ENCODE data around the gene TBX15.

The TBX15 gene

DNA sequence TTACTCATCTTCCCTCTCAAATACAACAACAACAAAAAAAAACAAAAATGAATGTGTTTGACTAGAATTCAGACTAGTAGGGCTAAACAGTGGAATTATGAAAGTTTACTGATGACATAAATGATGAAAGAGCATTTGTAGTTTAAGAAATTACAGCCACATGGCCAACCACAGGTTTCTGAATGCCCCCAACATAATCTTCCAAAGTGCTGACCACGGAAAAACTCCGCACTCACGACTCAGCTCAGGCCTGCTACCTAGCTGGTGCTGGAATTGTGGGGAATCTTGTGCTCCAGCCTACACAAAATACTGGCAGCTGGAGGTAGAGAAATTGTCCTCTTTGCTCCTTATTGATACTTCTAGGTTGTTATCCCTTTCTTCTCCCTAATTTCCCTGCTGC is 23.6 kb upstream of the TBX15 start:
- TF ChIP-seq, protein P1, sequence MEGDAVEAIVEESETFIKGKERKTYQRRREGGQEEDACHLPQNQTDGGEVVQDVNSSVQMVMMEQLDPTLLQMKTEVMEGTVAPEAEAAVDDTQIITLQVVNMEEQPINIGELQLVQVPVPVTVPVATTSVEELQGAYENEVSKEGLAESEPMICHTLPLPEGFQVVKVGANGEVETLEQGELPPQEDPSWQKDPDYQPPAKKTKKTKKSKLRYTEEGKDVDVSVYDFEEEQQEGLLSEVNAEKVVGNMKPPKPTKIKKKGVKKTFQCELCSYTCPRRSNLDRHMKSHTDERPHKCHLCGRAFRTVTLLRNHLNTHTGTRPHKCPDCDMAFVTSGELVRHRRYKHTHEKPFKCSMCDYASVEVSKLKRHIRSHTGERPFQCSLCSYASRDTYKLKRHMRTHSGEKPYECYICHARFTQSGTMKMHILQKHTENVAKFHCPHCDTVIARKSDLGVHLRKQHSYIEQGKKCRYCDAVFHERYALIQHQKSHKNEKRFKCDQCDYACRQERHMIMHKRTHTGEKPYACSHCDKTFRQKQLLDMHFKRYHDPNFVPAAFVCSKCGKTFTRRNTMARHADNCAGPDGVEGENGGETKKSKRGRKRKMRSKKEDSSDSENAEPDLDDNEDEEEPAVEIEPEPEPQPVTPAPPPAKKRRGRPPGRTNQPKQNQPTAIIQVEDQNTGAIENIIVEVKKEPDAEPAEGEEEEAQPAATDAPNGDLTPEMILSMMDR (IDR thresholded peaks at IDR 0.05; ENCODE audit: low read depth, low read length, missing control alignments), result no peak
- no peak for DNase-seq (ENCODE audit: low read depth)
- H3K4me3 ChIP-seq (ENCODE audit: low read depth, low read length), result no peak overlapping the region

DNA sequence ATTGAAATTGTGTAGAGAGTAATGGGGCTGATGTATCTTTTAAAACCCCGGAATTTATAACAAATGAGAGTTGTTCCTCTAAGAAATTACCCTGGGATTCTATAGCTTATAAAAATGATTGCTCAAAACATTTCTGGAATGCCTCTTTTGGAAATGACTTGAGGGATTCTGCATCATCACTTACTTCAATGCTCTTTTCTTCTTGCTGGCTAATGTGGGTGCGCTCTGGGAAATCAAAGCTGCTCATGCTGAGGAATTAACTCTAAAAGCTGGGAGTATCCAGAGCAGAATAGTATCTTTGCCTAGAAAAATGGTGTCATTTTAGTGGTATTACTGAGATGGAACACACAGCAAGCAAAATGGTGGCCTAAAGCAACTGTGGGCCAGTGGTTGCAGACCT is 23.0 kb upstream of the TBX15 start:
- TF ChIP-seq, protein P1 (IDR thresholded peaks at IDR 0.05; ENCODE audit: low read depth, low read length, missing control alignments), result no peak
- H3K4me3 ChIP-seq (ENCODE audit: low read depth, low read length), result no peak overlapping the region
- DNase-seq (ENCODE audit: low read depth), result no peak

DNA sequence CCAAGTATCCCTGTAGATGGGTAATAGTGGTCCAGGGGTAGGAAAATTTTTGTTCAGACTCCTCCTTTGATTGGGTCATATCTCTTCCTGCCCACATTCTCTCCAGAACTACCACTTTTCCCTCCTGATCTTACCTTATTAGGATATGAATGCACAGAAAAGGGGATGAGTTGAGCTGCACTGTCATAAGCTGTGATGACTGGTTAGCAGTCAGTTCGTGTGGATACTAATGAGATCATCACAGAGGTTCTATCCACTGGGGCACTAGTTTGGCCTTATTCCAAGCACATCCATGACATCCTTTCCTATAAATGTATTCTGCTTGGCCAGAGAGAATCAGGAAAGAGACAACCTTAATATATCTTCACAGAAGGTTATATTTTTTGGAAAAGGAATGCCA is 22.1 kb upstream of the TBX15 start:
- TF ChIP-seq, protein P1 (IDR thresholded peaks at IDR 0.05; ENCODE audit: low read depth, low read length, missing control alignments), result no peak
- H3K4me3 ChIP-seq (ENCODE audit: low read depth, low read length), result no peak overlapping the region
- no peak for DNase-seq (ENCODE audit: low read depth)

DNA sequence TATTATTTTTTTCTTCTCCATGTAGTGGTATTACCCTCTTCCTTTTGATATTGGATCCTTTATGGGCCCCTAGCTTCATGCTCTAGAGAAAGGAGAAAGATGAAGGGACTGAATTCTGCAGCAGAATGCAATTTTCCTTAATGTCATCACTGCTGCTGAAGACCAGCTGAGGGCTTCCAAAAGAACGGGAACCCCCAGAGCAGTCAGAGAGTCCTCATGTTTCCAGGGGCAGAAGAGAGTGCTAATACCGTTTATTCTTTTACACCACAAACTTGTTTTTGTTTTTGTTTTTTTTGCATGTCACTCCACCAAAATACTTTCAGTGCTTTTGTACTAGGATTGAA is 21.1 kb upstream of the TBX15 start:
- TF ChIP-seq, protein P1 (IDR thresholded peaks at IDR 0.05; ENCODE audit: low read depth, low read length, missing control alignments), result no peak
- H3K4me3 ChIP-seq (ENCODE audit: low read depth, low read length), result no peak overlapping the region
- no peak for DNase-seq (ENCODE audit: low read depth)

DNA sequence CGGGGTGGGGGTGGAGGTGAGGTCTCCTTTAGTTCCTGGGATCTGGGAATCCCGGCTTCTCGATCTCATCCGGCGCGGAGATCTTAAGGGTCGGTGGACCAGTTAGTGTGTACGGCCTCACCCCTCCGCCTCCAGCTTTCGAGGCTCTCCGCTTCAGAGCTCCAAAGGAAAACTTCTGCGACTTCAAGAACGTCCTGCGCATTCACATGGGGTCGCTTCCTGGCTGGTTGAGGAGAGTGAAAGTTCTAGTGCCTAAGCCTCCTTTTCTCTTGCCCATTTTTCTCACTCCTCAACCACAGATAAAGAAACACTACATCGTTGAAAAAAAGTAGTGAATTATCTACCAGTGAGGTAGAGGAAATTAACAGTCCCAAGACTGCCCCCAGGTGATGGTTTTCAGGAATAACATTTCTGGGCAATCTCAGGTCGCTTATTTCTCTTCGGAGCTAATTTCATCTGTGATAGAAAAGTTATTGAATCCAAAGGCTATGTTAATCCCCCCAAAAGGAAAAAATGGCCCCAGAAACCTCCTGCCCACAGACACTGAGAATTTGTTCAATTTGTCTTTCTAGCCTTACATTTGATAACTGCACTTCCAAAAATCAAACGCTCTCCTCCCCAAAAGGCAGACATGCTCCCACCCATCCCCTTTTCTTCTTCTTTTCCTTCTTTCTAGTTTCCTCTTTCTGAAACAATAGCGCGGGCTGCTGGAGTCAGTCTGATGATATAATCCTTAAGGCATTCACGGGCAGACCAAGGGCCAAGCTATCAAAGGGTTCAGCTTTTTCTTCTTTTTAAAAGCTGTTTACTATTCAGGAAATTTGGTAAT is 20.6 kb upstream of the TBX15 start:
- TF ChIP-seq, protein P1 (IDR thresholded peaks at IDR 0.05; ENCODE audit: low read depth, low read length, missing control alignments), result peak; percentile 46
- H3K4me3 ChIP-seq (ENCODE audit: low read depth, low read length), result no peak overlapping the region
- DNase-seq (ENCODE audit: low read depth), result no peak

DNA sequence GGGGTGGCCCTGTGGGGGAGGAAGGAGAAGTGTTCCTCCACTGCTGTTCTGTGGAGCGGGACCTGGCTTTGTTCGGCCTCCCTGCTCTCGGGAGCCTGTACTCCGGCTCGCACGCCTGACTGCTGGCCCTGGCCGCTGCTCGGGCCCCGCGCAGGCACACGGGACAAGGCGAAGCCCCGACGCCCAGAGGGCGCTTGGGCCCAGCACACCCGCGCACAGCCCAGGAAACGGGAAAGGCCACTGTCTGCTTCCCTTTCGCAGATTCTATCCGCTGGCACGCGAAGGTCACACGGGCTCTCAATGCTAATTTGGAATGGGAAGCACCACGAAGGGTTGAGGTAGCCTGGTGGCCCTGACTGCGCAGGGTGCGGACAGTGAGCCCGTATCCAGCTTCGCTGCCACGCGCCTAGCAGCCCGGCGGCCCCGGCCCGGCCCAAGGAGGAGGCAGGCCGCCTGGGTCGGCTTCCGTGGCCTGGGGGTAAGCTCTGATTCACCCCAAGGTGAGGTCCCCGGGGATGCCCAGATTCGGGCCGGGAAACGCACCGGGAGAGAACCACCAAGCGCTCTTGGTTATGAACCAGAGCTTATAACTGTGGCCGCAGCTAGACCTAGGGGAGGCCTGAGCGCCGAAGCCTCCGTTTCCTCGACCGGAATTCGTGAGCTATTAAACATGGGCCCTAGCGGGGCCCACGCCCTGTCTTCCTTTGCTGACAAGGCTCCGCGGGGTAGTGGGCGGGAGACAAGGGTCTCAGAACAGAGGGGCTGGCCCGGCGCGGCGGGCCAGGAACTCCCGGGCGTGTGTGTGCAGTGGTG is 19.7 kb upstream of the TBX15 start:
- DNase-seq (ENCODE audit: low read depth), result no peak
- TF ChIP-seq, protein P1 (IDR thresholded peaks at IDR 0.05; ENCODE audit: low read depth, low read length, missing control alignments), result no peak
- H3K4me3 ChIP-seq (ENCODE audit: low read depth, low read length), result no peak overlapping the region
